GM23248 (cell line): ENCODE measurements around the gene ZFAND6. TPM values are rescaled to one million over a fixed set of nuclear protein-coding genes. Genes with fewer than 3 reads are reported as not detected.

ENCODE experiments used
- DNase-seq: peaks from one replicate; pipeline ENCODE4 v3.0.0-alpha.2; 2015
- H2AFZ ChIP-seq: fragments of 200-600 bp; sonication (generic); 2 replicates; pipeline ENCODE4 v1.6.1; 2016; ENCODE audit warnings: antibody characterized with exemption
- H3F3A ChIP-seq: fragments of 200-600 bp; sonication (generic); 2 replicates; pipeline ENCODE4 v1.6.1; 2016; ENCODE audit warnings: mild to moderate bottlenecking, antibody characterized with exemption, mixed run types; ENCODE audit not compliant: insufficient read depth
- H3K27ac ChIP-seq: fragments of 200-600 bp; sonication (generic); 2 replicates; pipeline ENCODE4 v1.5.1; 2016; ENCODE audit warnings: mild to moderate bottlenecking
- H3K27me3 ChIP-seq: fragments of 200-600 bp; sonication (generic); replicated peaks from 2 replicates; pipeline ENCODE4 v1.6.1; 2016; ENCODE audit warnings: mild to moderate bottlenecking; ENCODE audit not compliant: insufficient read depth
- H3K36me3 ChIP-seq: fragments of 200-600 bp; sonication (generic); 2 replicates; pipeline ENCODE4 v1.6.1; 2016; ENCODE audit warnings: low read depth, mild to moderate bottlenecking
- H3K4me1 ChIP-seq: fragments of 200-600 bp; sonication (generic); 2 replicates; pipeline ENCODE4 v1.6.1; 2016; ENCODE audit warnings: mild to moderate bottlenecking; ENCODE audit not compliant: insufficient read depth
- H3K4me2 ChIP-seq: fragments of 200-600 bp; sonication (generic); one replicate; pipeline ENCODE4 v1.6.1; 2016; ENCODE audit warnings: mild to moderate bottlenecking; ENCODE audit not compliant: unreplicated experiment
- H3K4me3 ChIP-seq: fragments of 200-600 bp; sonication (generic); 2 replicates; pipeline ENCODE4 v1.5.1; 2016; ENCODE audit warnings: mild to moderate bottlenecking
- H3K79me2 ChIP-seq: fragments of 200-600 bp; sonication (generic); 2 replicates; pipeline ENCODE4 v1.6.1; 2016; ENCODE audit warnings: mild to moderate bottlenecking; ENCODE audit not compliant: insufficient read depth
- H3K9ac ChIP-seq: fragments of 200-600 bp; sonication (generic); 2 replicates; pipeline ENCODE4 v1.6.1; 2016; ENCODE audit warnings: mild to moderate bottlenecking
- H3K9me2 ChIP-seq: fragments of 200-600 bp; sonication (generic); 2 replicates; pipeline ENCODE4 v1.6.1; 2016; ENCODE audit warnings: mixed run types, mild to moderate bottlenecking, moderate library complexity; ENCODE audit not compliant: insufficient read depth
- H3K9me3 ChIP-seq: fragments of 200-600 bp; sonication (generic); one replicate; pipeline ENCODE4 v1.6.1; 2017; ENCODE audit warnings: low read depth
- H4K20me1 ChIP-seq: fragments of 200-600 bp; sonication (generic); 2 replicates; pipeline ENCODE4 v1.6.0; 2016; ENCODE audit not compliant: insufficient read depth
- EZH2 ChIP-seq: fragments of 200-600 bp; sonication (generic); IDR thresholded peaks from 2 replicates; pipeline ENCODE4 v1.6.1; 2018; ENCODE audit warnings: antibody characterized with exemption, mild to moderate bottlenecking; ENCODE audit not compliant: insufficient read depth, poor library complexity, severe bottlenecking
- EZH2phosphoT487 ChIP-seq: fragments of 200-600 bp; sonication (generic); IDR thresholded peaks from 2 replicates; pipeline ENCODE4 v1.6.1; 2018; ENCODE audit warnings: antibody characterized with exemption, moderate library complexity, mild to moderate bottlenecking, low read depth; ENCODE audit not compliant: insufficient read depth
- WGBS, 2 experiments: methylation state at CpG; one replicate each; pipeline ENCODE4 v1.1.6; 2015 to 2017; ENCODE audit warnings: low lambda C conversion rate in 2 of 2, low coverage in 1 of 2; ENCODE audit errors: missing lambda C conversion rate in 2 of 2; 5-methylcytosine and 5-hydroxymethylcytosine counted together
- in situ Hi-C: fragments of 300-500 bp; cut with MboI; formaldehyde crosslinking; loops from 2 replicates; pipeline ENCODE4 v1.15.0; 2020
- polyA plus RNA-seq: library from polyadenylated mRNA; unstranded; fragments of >200 nt; fragmentation: Nextera tagmentation; extraction: Ambion mirVana; gene quantifications from 2 replicates; pipeline ENCODE4 v1.2.1, GENCODE V29; 2016
- total RNA-seq: library from RNA; depleted of rRNA; stranded (reverse); fragments of >200 nt; shearing (Covaris generic); gene quantifications from 2 replicates; pipeline ENCODE4 v1.2.3, GENCODE V29; 2014

ZFAND6 gene
- total and polyA plus RNA-seq, 2 experiments from 2014 or later, result 101 to 104 TPM

DNA sequence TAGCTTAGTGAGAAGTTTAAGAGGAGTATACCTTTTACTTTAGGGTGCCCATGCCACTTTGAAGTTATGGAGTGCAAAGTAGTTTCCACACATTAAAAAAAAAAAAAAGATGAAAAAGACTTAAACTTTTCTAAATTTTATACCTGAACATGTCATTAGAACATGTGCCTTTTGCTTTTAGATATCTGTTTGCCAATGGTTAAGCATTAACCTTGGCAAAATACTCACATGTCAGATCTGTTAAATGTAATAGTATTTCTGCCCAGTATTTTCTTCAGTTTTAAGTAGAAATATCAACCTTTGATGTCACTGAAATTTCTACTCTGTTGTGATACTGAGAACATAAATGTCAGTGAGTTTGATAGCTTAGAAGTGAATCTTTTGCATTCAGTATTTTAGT, 12.2 kb downstream of the ZFAND6 start:
- Histone ChIP-seq H3K79me2 (peaks cover 98% of the 10 kb centered on the region), H3K27ac (peak overlapping the region; percentile 71), H4K20me1 (no peaks in the 10 kb centered on the region), H3K9ac (peak overlapping the region; percentile 66), H3K4me2 (peak overlapping the region; percentile 89), H3K9me3 (no peaks in the 10 kb centered on the region), H3K36me3 (no peaks in the 10 kb centered on the region; the same call in 1 of the 2 replicates), H3K4me1 (peaks cover 64% of the 10 kb centered on the region), H3K27me3 (no peaks in the 10 kb centered on the region), H3F3A (peaks cover 38% of the 10 kb centered on the region), H3K4me3 (peak overlapping the region; percentile 76), H3K9me2 (no peaks in the 10 kb centered on the region), H2AFZ (no peak overlapping the region; the same call in 1 of the 2 replicates)
- no peak for TF ChIP-seq EZH2phosphoT487
- no peak for TF ChIP-seq EZH2
- in situ Hi-C loops, result no loop called here
- no peak for DNase-seq

DNA sequence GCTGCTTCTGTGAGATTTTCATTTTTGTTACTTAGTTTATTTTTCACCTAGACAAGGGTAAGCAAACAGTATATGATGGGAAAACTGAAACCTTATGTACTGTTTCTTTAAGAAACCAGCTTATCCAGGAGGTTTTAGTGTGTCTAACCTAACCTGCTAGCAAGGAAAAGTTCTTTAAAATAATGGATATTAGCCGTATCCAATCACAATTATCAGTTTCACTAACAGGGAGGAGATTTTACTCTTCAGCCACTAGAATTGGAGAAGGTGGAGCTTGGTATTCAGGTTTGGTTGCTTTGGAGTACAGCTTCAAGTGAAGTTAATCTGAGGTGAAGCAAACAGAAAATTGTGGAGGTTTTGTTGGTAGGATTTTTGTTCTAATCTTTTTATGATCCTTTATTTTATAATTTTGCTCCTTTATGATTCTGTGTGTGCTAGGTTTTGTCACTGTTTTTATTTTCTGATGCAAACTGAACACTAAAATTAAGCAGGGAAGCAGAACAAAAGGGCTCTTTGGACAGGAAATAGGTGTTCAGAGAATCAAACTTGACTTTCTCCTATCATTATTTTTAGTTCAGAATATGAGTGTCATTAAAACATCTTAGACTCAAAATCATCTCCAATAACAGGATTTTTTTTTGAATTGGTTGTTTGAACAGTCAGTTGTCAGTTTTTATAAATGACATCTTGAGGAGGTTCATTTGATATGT, 13.0 kb downstream of the ZFAND6 start:
- peak overlapping the region; percentile 89 for H3K4me2 ChIP-seq
- peak overlapping the region; percentile 76 for H3K4me3 ChIP-seq
- H3K9ac ChIP-seq, result peak overlapping the region; percentile 66
- H2AFZ ChIP-seq, result peak overlapping the region; percentile 18
- peaks cover 66% of the 10 kb centered on the region for H3K4me1 ChIP-seq
- H3K36me3 ChIP-seq, result no peaks in the 10 kb centered on the region; the same call in 1 of the 2 replicates
- no peaks in the 10 kb centered on the region for H4K20me1 ChIP-seq
- H3K27ac ChIP-seq, result peak overlapping the region; percentile 71
- H3K79me2 ChIP-seq, result peaks cover 98% of the 10 kb centered on the region
- in situ Hi-C loops, result no loop called here
- 0% methylated on average over 1 of the region's 1 CpG for WGBS, 2 experiments
- no peak for TF ChIP-seq EZH2phosphoT487
- TF ChIP-seq EZH2, result no peak
- H3K9me2 ChIP-seq, result no peaks in the 10 kb centered on the region
- peaks cover 41% of the 10 kb centered on the region for H3F3A ChIP-seq
- H3K9me3 ChIP-seq, result no peaks in the 10 kb centered on the region
- H3K27me3 ChIP-seq, result no peaks in the 10 kb centered on the region
- DNase-seq, result peak; percentile 90

DNA sequence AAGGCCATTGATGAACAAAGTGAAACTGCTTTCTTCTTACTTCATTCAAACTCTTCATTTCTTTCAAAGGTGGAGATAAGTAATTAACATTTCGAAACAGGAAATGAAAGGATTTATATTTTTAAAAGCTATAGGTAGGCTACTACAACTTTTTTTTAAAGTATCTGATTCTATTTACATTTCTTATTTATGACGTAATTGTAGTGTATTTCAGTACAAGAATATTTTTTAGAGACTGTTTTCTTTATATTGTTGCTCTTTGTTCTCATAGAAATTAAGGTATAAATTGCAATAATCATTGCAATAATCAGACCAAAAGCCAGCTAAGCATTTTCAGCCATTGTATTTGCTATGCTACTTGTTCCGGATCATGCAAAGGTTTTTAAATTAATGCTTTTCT, 13.7 kb downstream of the ZFAND6 start:
- Histone ChIP-seq H2AFZ (no peak overlapping the region), H3K4me3 (peak overlapping the region; percentile 76), H3K36me3 (no peaks in the 10 kb centered on the region; the same call in 1 of the 2 replicates), H3K4me1 (peaks cover 63% of the 10 kb centered on the region), H3K79me2 (peaks cover 98% of the 10 kb centered on the region), H3K9me3 (no peaks in the 10 kb centered on the region), H3K4me2 (peak overlapping the region; percentile 89), H3K27ac (no peak overlapping the region), H3F3A (peaks cover 41% of the 10 kb centered on the region), H3K9ac (peak overlapping the region; percentile 66), H3K9me2 (no peaks in the 10 kb centered on the region), H4K20me1 (no peaks in the 10 kb centered on the region), H3K27me3 (no peaks in the 10 kb centered on the region)
- TF ChIP-seq EZH2phosphoT487 (no peak), EZH2 (no peak)
- WGBS, 2 experiments, result 54 to 57% methylated on average over 3 of the region's 3 CpGs
- in situ Hi-C loops, result no loop called here
- peak; percentile 12 for DNase-seq

DNA sequence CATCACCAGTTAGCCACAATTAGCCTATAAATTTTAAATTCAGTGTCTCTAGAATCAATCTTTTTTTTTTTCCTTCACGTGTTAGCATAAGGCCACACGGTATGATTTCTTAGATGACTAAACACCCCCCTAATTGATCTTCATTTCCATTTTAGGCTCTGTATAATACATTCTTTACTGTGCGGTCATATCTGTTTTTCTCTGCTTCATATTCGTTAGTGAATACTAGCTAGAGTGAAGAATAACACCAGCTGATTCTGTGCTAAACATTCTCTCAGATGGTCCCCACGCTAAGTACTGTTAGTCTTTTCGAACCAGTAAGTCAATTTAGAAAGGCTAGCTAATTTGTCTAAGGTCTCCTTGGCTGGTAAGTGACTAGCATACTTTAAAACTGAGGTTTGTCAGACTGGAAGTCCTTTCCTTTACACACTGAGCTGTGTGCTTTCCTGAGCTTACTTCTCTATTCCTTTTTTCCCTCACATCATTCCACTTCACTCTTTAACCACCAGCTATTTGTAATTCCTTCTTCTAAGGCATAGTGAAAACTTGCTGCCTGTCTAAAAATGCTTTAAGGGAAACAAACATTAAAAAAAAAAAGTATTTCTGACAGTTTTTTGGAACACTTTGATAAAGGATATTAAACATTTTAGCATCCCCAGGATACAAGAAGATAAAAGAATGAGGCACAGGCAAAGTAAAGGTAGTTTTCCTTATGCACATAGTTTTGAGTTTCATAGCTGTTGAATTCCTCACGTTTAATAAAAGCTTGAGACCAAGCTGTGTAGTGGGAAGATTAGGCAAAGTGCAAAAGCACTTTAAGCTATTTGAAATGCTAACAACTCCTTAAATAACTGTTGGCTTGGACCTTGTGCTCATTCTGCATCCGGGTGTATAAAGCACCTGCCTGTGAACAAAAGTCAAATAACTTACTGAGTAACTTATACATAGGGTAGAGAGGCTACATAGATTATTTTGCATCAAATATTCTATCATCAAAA, 17.1 kb downstream of the ZFAND6 start:
- DNase-seq, result peak; percentile 35
- no peaks in the 10 kb centered on the region for H3K9me3 ChIP-seq
- no peaks in the 10 kb centered on the region for H3K9me2 ChIP-seq
- no peaks in the 10 kb centered on the region for H4K20me1 ChIP-seq
- H3K4me2 ChIP-seq, result peak overlapping the region; percentile 27
- H3K79me2 ChIP-seq, result peaks cover 99% of the 10 kb centered on the region
- TF ChIP-seq EZH2 (no peak), EZH2phosphoT487 (no peak)
- WGBS, 2 experiments, result 56 to 57% methylated on average over 8 of the region's 8 CpGs
- peaks cover 32% of the 10 kb centered on the region for H3K4me1 ChIP-seq
- no peaks in the 10 kb centered on the region; the same call in 1 of the 2 replicates for H3K36me3 ChIP-seq
- no peak overlapping the region for H2AFZ ChIP-seq
- no peak overlapping the region for H3K9ac ChIP-seq
- in situ Hi-C loops, result no loop called here
- H3K27me3 ChIP-seq, result no peaks in the 10 kb centered on the region
- H3F3A ChIP-seq, result peaks cover 15% of the 10 kb centered on the region; the same call in 1 of the 2 replicates
- H3K27ac ChIP-seq, result peak overlapping the region; percentile 15; the same call in 1 of the 2 replicates
- H3K4me3 ChIP-seq, result no peak overlapping the region
